ENCODE data around the gene DNAI4.
"Not testable (repeated sequence)": the region's sequence is repeated elsewhere in the genome, so short reads cannot be mapped to it uniquely, and the experiment has no call there.

DNA sequence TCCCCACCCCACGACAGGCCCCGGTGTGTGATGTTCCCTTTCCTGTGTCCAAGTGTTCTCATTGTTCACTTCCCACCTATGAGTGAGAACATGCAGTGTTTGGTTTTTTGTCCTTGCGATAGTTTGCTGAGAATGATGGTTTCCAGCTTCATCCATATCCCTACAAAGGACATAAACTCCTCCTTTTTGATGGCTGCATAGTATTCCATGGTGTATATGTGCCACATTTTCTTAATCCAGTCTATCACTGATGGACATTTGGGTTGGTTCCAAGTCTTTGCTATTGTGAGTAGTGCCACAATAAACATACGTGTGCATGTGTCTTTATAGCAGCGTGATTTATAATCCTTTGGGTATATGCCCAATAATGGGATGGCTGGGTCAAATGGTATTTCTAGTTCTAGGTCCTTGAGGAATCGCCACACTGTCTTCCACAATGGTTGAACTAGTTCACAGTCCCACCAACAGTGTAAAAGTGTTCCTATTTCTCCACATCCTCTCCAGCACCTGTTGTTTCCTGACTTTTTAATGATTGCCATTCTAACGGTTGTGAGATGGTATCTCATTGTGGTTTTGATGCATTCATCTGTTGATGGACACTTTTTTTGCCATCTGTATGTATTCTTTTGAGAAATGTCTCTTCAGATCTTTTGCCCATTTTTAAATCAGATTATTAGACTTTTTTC lies 41.7 kb upstream of the DNAI4 start:
- not testable (repeated sequence) for TF ChIP-seq POLR2A (IDR thresholded peaks at IDR 0.05)
- TF ChIP-seq, protein P1, sequence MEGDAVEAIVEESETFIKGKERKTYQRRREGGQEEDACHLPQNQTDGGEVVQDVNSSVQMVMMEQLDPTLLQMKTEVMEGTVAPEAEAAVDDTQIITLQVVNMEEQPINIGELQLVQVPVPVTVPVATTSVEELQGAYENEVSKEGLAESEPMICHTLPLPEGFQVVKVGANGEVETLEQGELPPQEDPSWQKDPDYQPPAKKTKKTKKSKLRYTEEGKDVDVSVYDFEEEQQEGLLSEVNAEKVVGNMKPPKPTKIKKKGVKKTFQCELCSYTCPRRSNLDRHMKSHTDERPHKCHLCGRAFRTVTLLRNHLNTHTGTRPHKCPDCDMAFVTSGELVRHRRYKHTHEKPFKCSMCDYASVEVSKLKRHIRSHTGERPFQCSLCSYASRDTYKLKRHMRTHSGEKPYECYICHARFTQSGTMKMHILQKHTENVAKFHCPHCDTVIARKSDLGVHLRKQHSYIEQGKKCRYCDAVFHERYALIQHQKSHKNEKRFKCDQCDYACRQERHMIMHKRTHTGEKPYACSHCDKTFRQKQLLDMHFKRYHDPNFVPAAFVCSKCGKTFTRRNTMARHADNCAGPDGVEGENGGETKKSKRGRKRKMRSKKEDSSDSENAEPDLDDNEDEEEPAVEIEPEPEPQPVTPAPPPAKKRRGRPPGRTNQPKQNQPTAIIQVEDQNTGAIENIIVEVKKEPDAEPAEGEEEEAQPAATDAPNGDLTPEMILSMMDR (IDR thresholded peaks at IDR 0.05) = not testable (repeated sequence)

Data from esophagus squamous epithelium (tissue), 4 donors.